ENCODE measurements around the gene DISC1. TPM values are rescaled to one million over a fixed set of nuclear protein-coding genes. Genes with fewer than 3 reads are reported as not detected.

Gene DISC1
- polyA plus RNA-seq, 1 donor from 2014 or later: 0.84 TPM

DNA sequence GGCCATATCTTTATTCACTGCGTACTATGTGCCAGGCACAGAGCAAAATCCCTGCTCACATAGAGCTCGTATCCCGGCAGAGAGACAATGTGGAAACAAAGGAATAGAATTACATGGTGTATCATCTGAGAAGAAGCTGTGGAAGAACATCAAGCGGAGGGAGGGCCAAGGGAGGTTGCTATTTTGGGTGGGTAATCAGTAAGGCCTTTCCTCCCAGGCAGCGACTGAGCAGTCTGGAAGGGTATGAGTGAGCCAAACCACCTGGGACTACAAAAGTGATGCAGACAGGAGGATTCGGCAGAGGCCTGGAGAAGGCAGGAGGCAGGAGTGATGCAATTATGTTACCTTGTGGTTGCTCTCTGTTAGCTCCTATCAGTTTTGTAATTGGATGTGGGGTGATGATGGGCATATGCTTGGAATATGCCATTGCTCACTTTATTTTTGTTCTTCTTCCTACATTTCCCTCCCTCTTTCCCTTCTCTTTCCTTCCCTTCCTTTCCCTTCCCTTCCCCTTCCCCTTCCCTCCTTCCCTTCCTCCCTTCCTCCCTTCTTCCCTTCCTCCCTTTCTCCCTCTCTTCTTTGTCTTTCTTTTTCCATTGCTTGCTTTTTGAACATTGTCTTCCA is 172.9 kb downstream of the DISC1 start:
- no peaks in the 10 kb centered on the region for H3K9me2 ChIP-seq (ENCODE audit: insufficient read depth, low read length)
- no peak overlapping the region for H3K9ac ChIP-seq (ENCODE audit: low read length)
- TF ChIP-seq MXI1 (conservative IDR thresholded peaks at IDR 0.05; ENCODE audit: poor library complexity, severe bottlenecking) (no peak), POLR2AphosphoS5 (IDR thresholded peaks at IDR 0.05) (no peak), RAD21 (conservative IDR thresholded peaks at IDR 0.05) (no peak)
- TF ChIP-seq, protein P1, sequence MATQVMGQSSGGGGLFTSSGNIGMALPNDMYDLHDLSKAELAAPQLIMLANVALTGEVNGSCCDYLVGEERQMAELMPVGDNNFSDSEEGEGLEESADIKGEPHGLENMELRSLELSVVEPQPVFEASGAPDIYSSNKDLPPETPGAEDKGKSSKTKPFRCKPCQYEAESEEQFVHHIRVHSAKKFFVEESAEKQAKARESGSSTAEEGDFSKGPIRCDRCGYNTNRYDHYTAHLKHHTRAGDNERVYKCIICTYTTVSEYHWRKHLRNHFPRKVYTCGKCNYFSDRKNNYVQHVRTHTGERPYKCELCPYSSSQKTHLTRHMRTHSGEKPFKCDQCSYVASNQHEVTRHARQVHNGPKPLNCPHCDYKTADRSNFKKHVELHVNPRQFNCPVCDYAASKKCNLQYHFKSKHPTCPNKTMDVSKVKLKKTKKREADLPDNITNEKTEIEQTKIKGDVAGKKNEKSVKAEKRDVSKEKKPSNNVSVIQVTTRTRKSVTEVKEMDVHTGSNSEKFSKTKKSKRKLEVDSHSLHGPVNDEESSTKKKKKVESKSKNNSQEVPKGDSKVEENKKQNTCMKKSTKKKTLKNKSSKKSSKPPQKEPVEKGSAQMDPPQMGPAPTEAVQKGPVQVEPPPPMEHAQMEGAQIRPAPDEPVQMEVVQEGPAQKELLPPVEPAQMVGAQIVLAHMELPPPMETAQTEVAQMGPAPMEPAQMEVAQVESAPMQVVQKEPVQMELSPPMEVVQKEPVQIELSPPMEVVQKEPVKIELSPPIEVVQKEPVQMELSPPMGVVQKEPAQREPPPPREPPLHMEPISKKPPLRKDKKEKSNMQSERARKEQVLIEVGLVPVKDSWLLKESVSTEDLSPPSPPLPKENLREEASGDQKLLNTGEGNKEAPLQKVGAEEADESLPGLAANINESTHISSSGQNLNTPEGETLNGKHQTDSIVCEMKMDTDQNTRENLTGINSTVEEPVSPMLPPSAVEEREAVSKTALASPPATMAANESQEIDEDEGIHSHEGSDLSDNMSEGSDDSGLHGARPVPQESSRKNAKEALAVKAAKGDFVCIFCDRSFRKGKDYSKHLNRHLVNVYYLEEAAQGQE (IDR thresholded peaks at IDR 0.05; ENCODE audit: borderline replicate concordance): no peak
- no peaks in the 10 kb centered on the region for H3K9me3 ChIP-seq (ENCODE audit: low read length)
- H3K4me2 ChIP-seq (ENCODE audit: low read length): no peak overlapping the region
- H3K27ac ChIP-seq (ENCODE audit: low read length): no peak overlapping the region
- H4K20me1 ChIP-seq (ENCODE audit: insufficient read depth): no peaks in the 10 kb centered on the region
- no peaks in the 10 kb centered on the region for H3K36me3 ChIP-seq (ENCODE audit: insufficient read depth, low read length)
- no peaks in the 10 kb centered on the region for H3K27me3 ChIP-seq (ENCODE audit: insufficient read depth, low read depth, low read length)
- H2AFZ ChIP-seq (ENCODE audit: low read depth, low read length): no peak overlapping the region
- no peaks in the 10 kb centered on the region for H3F3A ChIP-seq (ENCODE audit: insufficient read depth, low read length, poor library complexity, severe bottlenecking)
- no peaks in the 10 kb centered on the region for H3K79me2 ChIP-seq (replicated peaks; ENCODE audit: insufficient read depth, low read length)
- no peak overlapping the region for H3K4me3 ChIP-seq (ENCODE audit: low read length)

DNA sequence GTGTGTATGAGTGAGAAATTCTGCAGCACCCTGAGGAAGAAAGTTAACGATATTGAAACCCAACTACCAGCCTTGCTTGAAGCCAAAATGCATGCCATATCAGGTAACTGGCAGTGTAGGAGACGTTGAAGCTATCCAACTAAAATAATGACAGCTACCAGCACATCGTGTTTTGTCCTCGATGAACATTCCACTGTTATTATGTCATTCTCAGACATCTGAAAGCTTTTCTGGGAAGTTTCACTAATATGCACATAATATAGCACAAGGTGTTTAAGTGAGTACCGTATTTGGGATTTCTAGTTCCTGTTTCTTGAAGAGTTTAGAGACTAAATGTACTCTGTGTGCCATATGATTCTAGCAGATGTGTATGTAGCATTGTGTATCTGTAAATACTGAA is 173.5 kb downstream of the DISC1 start:
- H3K9me3 ChIP-seq (ENCODE audit: low read length): no peaks in the 10 kb centered on the region
- H3F3A ChIP-seq (ENCODE audit: insufficient read depth, low read length, poor library complexity, severe bottlenecking): no peaks in the 10 kb centered on the region
- H2AFZ ChIP-seq (ENCODE audit: low read depth, low read length): no peak overlapping the region
- H3K27me3 ChIP-seq (ENCODE audit: insufficient read depth, low read depth, low read length): no peaks in the 10 kb centered on the region
- H3K27ac ChIP-seq (ENCODE audit: low read length): no peak overlapping the region
- H3K36me3 ChIP-seq (ENCODE audit: insufficient read depth, low read length): no peaks in the 10 kb centered on the region
- no peak overlapping the region for H3K4me2 ChIP-seq (ENCODE audit: low read length)
- no peak overlapping the region for H3K9ac ChIP-seq (ENCODE audit: low read length)
- H3K79me2 ChIP-seq (replicated peaks; ENCODE audit: insufficient read depth, low read length): no peaks in the 10 kb centered on the region
- H3K9me2 ChIP-seq (ENCODE audit: insufficient read depth, low read length): no peaks in the 10 kb centered on the region
- H4K20me1 ChIP-seq (ENCODE audit: insufficient read depth): no peaks in the 10 kb centered on the region
- TF ChIP-seq SMC3 (conservative IDR thresholded peaks at IDR 0.05; ENCODE audit: poor library complexity) (no peak), EP300 (conservative IDR thresholded peaks at IDR 0.05; ENCODE audit: poor library complexity, severe bottlenecking) (no peak), MXI1 (conservative IDR thresholded peaks at IDR 0.05; ENCODE audit: poor library complexity, severe bottlenecking) (no peak), EZH2 (IDR thresholded peaks at IDR 0.05; ENCODE audit: borderline replicate concordance, insufficient read depth, low read length, poor library complexity, severe bottlenecking) (no peak), POLR2AphosphoS5 (IDR thresholded peaks at IDR 0.05) (no peak), RAD21 (conservative IDR thresholded peaks at IDR 0.05) (no peak), TAF1 (IDR thresholded peaks at IDR 0.05; ENCODE audit: low read depth) (no peak)
- TF ChIP-seq, protein P2, sequence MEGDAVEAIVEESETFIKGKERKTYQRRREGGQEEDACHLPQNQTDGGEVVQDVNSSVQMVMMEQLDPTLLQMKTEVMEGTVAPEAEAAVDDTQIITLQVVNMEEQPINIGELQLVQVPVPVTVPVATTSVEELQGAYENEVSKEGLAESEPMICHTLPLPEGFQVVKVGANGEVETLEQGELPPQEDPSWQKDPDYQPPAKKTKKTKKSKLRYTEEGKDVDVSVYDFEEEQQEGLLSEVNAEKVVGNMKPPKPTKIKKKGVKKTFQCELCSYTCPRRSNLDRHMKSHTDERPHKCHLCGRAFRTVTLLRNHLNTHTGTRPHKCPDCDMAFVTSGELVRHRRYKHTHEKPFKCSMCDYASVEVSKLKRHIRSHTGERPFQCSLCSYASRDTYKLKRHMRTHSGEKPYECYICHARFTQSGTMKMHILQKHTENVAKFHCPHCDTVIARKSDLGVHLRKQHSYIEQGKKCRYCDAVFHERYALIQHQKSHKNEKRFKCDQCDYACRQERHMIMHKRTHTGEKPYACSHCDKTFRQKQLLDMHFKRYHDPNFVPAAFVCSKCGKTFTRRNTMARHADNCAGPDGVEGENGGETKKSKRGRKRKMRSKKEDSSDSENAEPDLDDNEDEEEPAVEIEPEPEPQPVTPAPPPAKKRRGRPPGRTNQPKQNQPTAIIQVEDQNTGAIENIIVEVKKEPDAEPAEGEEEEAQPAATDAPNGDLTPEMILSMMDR (IDR thresholded peaks at IDR 0.05; ENCODE audit: poor library complexity, severe bottlenecking): no peak
- TF ChIP-seq, protein P1 (IDR thresholded peaks at IDR 0.05; ENCODE audit: borderline replicate concordance): no peak
- no peak overlapping the region for H3K4me3 ChIP-seq (ENCODE audit: low read length)

Data from neural cell (in vitro differentiated cells).